Stimulated activated CD4-positive, alpha-beta T cell treated with anti-CD3 and anti-CD28 coated beads, Interleukin-1b, Interleukin-23, amount 100 ng/mL, for 48 hours (primary cell): Measurements from ENCODE around the gene GSG1L.

ENCODE experiments used
- DNase-seq: peaks from one replicate; pipeline ENCODE4 v3.0.0-alpha.2; 2020

The GSG1L gene

GRCh38 chr16:27767971-27768591 lies 295.4 kb downstream of the GSG1L start:
- DNase-seq = no peak

GRCh38 chr16:27767081-27767480 lies 296.4 kb downstream of the GSG1L start:
- no peak for DNase-seq

GRCh38 chr16:27766236-27766925 lies 297.1 kb downstream of the GSG1L start:
- DNase-seq = no peak

GRCh38 chr16:27764869-27765675 lies 298.4 kb downstream of the GSG1L start:
- DNase-seq = no peak

GRCh38 chr16:27764427-27764826 lies 299.1 kb downstream of the GSG1L start:
- DNase-seq = no peak

GRCh38 chr16:27762441-27762840 lies 301.1 kb downstream of the GSG1L start:
- no peak for DNase-seq

- no peak for DNase-seq
Observed at GRCh38 chr16:27761816-27762215, 301.7 kb downstream of the GSG1L start.

- no peak for DNase-seq
Observed at GRCh38 chr16:27760789-27761176, 302.7 kb downstream of the GSG1L start.

GRCh38 chr16:27759967-27760788 lies 303.3 kb downstream of the GSG1L start:
- no peak for DNase-seq

- DNase-seq = no peak
Observed at GRCh38 chr16:27759301-27759871, 304.1 kb downstream of the GSG1L start.

GRCh38 chr16:27758544-27758943 lies 305.0 kb downstream of the GSG1L start:
- DNase-seq = no peak

- DNase-seq = no peak
Observed at GRCh38 chr16:27756206-27756970, 307.1 kb downstream of the GSG1L start.

- no peak for DNase-seq
Observed at GRCh38 chr16:27754788-27755690, 308.5 kb downstream of the GSG1L start.

GRCh38 chr16:27753563-27753962 lies 310.0 kb downstream of the GSG1L start:
- DNase-seq = no peak

GRCh38 chr16:27752241-27752640 lies 311.3 kb downstream of the GSG1L start:
- no peak for DNase-seq

- no peak for DNase-seq
Observed at GRCh38 chr16:27751676-27752075, 311.8 kb downstream of the GSG1L start.

- DNase-seq = no peak
Observed at GRCh38 chr16:27751233-27751632, 312.3 kb downstream of the GSG1L start.

GRCh38 chr16:27749946-27750345 lies 313.6 kb downstream of the GSG1L start:
- no peak for DNase-seq

GRCh38 chr16:27749547-27749875 lies 314.0 kb downstream of the GSG1L start:
- DNase-seq = no peak

- DNase-seq = peak; percentile 21
Observed at GRCh38 chr16:27748868-27749546, 314.5 kb downstream of the GSG1L start.
